Spleen (tissue), 7 donors: ENCODE data around the gene GNAI1.

Source experiments
- POLR2A ChIP-seq, 3 donors: fragments of 450-650 bp; IDR thresholded peaks; one replicate each; pipeline ENCODE4 v1.5.1; 2017; ENCODE audit warnings: antibody characterized with exemption in 3 of 3, mild to moderate bottlenecking in 1 of 3
- TF ChIP-seq, protein P1 (sequence below), 11 experiments: fragments of 200-600 bp in 7 of 11; fragments of 450-650 bp in 4 of 11; sonication (generic) in 4 of 11; IDR thresholded peaks in 8 of 11; conservative IDR thresholded peaks in 3 of 11; 1 replicate in 7 of 11; 2 replicates in 4 of 11; pipeline versions ENCODE4 v1.4.0 to v1.8.0; 2016 to 2021; ENCODE audit warnings: antibody characterized with exemption in 11 of 11, inconsistent platforms in 4 of 11, mild to moderate bottlenecking in 1 of 11
- donor health status: DM: no; HTN: no; CAD: no; lungs with moderate emphysema.
- donor health status: DM: no; HTN: no; CAD: no.
- donor health status: DM: no; HTN: no; CAD: no.

DNA sequence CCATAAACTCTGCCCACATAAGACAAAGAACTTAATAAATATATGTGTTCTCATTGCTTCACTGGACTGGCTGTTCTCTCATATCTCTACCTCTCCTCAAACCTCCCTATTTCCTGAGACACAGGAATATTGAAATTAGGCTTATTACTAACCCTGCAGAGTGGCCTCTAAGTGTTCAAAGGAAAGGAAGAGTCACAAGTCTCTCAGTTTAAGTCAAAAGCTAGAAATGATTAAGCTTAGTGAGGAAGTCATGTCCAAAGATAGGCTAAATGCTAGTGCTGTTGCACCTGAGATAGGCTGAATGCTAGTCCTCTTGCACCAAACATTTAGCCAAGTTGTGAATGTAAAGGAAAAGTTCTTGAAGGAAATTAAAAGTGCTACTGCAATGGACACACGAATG lies 41.1 kb downstream of the GNAI1 start:
- no peak for TF ChIP-seq POLR2A (IDR thresholded peaks at IDR 0.05)
- TF ChIP-seq, protein P1, sequence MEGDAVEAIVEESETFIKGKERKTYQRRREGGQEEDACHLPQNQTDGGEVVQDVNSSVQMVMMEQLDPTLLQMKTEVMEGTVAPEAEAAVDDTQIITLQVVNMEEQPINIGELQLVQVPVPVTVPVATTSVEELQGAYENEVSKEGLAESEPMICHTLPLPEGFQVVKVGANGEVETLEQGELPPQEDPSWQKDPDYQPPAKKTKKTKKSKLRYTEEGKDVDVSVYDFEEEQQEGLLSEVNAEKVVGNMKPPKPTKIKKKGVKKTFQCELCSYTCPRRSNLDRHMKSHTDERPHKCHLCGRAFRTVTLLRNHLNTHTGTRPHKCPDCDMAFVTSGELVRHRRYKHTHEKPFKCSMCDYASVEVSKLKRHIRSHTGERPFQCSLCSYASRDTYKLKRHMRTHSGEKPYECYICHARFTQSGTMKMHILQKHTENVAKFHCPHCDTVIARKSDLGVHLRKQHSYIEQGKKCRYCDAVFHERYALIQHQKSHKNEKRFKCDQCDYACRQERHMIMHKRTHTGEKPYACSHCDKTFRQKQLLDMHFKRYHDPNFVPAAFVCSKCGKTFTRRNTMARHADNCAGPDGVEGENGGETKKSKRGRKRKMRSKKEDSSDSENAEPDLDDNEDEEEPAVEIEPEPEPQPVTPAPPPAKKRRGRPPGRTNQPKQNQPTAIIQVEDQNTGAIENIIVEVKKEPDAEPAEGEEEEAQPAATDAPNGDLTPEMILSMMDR (IDR thresholded peaks at IDR 0.05 in 8 of 11, conservative IDR thresholded peaks at IDR 0.05 in 3 of 11): no peak
